B cell (primary cell): Measurements from ENCODE around the gene WDR62. TPM values are rescaled to one million over a fixed set of nuclear protein-coding genes. Genes with fewer than 3 reads are reported as not detected.
"Not testable (repeated sequence)": the region's sequence is repeated elsewhere in the genome, so short reads cannot be mapped to it uniquely, and the experiment has no call there.

Experiments
- ATAC-seq: fragments of 200-7000 bp; cut with Tn5 transposase; one replicate; pipeline ENCODE4 v1.10.0; 2021; ENCODE audit warnings: low read depth, mild to moderate bottlenecking, moderate number of reproducible peaks, moderate library complexity
- CTCF ChIA-PET: fragments of 350-600 bp; sonication (Branson Sonifier 250); formaldehyde crosslinking; loops from one replicate; lab custom pipeline; 2021; ENCODE audit warnings: antibody characterized with exemption, inconsistent platforms; lab: Charles Lee
- POLR2A ChIA-PET: fragments of 350-600 bp; sonication (Branson Sonifier 250); formaldehyde crosslinking; loops from one replicate; lab custom pipeline; 2021; ENCODE audit warnings: antibody characterized with exemption; lab: Charles Lee
- DNase-seq: peaks from one replicate; pipeline ENCODE4 v3.0.0; 2013
- H2AFZ ChIP-seq: 2 replicates; pipeline ENCODE4 v1.6.1; 2012; ENCODE audit warnings: mild to moderate bottlenecking, low read depth, low read length; ENCODE audit not compliant: insufficient read depth, poor library complexity, severe bottlenecking
- H3K27ac ChIP-seq, 2 donors: 1 replicate in 1 of 2; 2 replicates in 1 of 2; pipeline ENCODE4 v1.5.1; 2012 to 2013; ENCODE audit warnings: low read length in 2 of 2, mild to moderate bottlenecking in 2 of 2, moderate library complexity in 1 of 2
- H3K27me3 ChIP-seq, 4 experiments: fragments of 200-600 bp in 1 of 4; sonication (generic) in 1 of 4; replicated peaks in 1 of 4; 1 replicate in 2 of 4; 2 replicates in 2 of 4; pipeline versions ENCODE4 v1.6.1 to v1.7.0; 2013 to 2016; ENCODE audit warnings: low read length in 3 of 4, mild to moderate bottlenecking in 2 of 4, mixed read lengths in 1 of 4, moderate library complexity in 1 of 4; ENCODE audit not compliant: insufficient read depth in 4 of 4, control insufficient read depth in 3 of 4; ENCODE audit errors: control extremely low read depth in 1 of 4
- H3K36me3 ChIP-seq, 2 experiments: replicated peaks in 1 of 2; 1 replicate in 1 of 2; 2 replicates in 1 of 2; pipeline versions ENCODE4 v1.6.1 to v1.7.1; 2013; ENCODE audit warnings: low read length in 1 of 2; ENCODE audit not compliant: insufficient read depth in 2 of 2, control insufficient read depth in 1 of 2; ENCODE audit errors: control extremely low read depth in 1 of 2, extremely low read depth in 1 of 2
- H3K4me1 ChIP-seq, 2 donors: fragments of 200-600 bp in 1 of 2; sonication (generic) in 1 of 2; 1 replicate in 1 of 2; 2 replicates in 1 of 2; pipeline versions ENCODE4 v1.5.1 to v1.6.1; 2013 to 2017; ENCODE audit warnings: low read length in 2 of 2; ENCODE audit not compliant: control insufficient read depth in 2 of 2, insufficient read depth in 2 of 2
- H3K4me2 ChIP-seq: replicated peaks from 2 replicates; pipeline ENCODE3; 2012; ENCODE audit warnings: mild to moderate bottlenecking, low read depth, low read length; ENCODE audit not compliant: poor library complexity, severe bottlenecking
- H3K4me3 ChIP-seq, 5 experiments: fragments of 200-600 bp in 1 of 5; sonication (generic) in 1 of 5; 1 replicate in 3 of 5; 2 replicates in 2 of 5; pipeline versions ENCODE4 v1.5.1 to v1.7.0; 2011 to 2016; ENCODE audit warnings: low read length in 4 of 5, mild to moderate bottlenecking in 4 of 5, low read depth in 2 of 5, control low read depth in 1 of 5, moderate library complexity in 1 of 5; ENCODE audit not compliant: insufficient read depth in 1 of 5; ENCODE audit errors: control extremely low read depth in 1 of 5, extremely low read depth in 1 of 5
- H3K79me2 ChIP-seq: fragments of 200-600 bp; sonication (generic); one replicate; pipeline ENCODE4 v1.6.0; 2016; ENCODE audit warnings: low read length; ENCODE audit not compliant: control insufficient read depth, insufficient read depth
- H3K9ac ChIP-seq: fragments of 200-600 bp; sonication (generic); 2 replicates; pipeline ENCODE4 v1.6.1; 2017; ENCODE audit warnings: mild to moderate bottlenecking, low read length, moderate library complexity
- H3K9me3 ChIP-seq, 3 donors: one replicate each; pipeline versions ENCODE4 v1.6.1 to v1.7.1; 2013; ENCODE audit warnings: low read length in 2 of 3; ENCODE audit not compliant: control insufficient read depth in 2 of 3, insufficient read depth in 1 of 3; ENCODE audit errors: control extremely low read depth in 1 of 3
- H4K20me1 ChIP-seq: 2 replicates; pipeline ENCODE4 v1.6.0; 2012; ENCODE audit warnings: mild to moderate bottlenecking, low read length; ENCODE audit not compliant: insufficient read depth, control insufficient read depth, poor library complexity, severe bottlenecking
- H3K27ac Mint-ChIP-seq: one replicate; pipeline ENCODE4 v1.8.0; 2021; ENCODE audit warnings: mixed read lengths
- H3K27me3 Mint-ChIP-seq: one replicate; pipeline ENCODE4 v1.8.0; 2021; ENCODE audit warnings: mixed read lengths
- H3K4me1 Mint-ChIP-seq: one replicate; pipeline ENCODE4 v1.8.0; 2021; ENCODE audit warnings: mixed read lengths
- H3K4me3 Mint-ChIP-seq: one replicate; pipeline ENCODE4 v1.8.0; 2021; ENCODE audit warnings: mixed read lengths
- H3K9me3 Mint-ChIP-seq: one replicate; pipeline ENCODE4 v1.8.0; 2022; ENCODE audit warnings: mixed read lengths; ENCODE audit not compliant: insufficient read depth
- CTCF ChIP-seq: fragments of 200-600 bp; IDR thresholded peaks from one replicate; pipeline ENCODE4 v1.8.0; 2022; ENCODE audit warnings: antibody characterized with exemption, mild to moderate bottlenecking
- EZH2 ChIP-seq: IDR thresholded peaks from 2 replicates; pipeline ENCODE4 v1.6.1; 2012; ENCODE audit warnings: borderline replicate concordance, low read depth, mild to moderate bottlenecking, moderate library complexity, low read length; ENCODE audit not compliant: insufficient read depth, poor library complexity, severe bottlenecking
- WGBS: methylation state at CpG from one replicate; pipeline ENCODE4 v1.1.5; 2013; ENCODE audit warnings: missing lambda C conversion rate; ENCODE audit not compliant: insufficient coverage; 5-methylcytosine and 5-hydroxymethylcytosine counted together
- intact Hi-C: fragments of 100-400 bp; cut with micrococcal nuclease; formaldehyde crosslinking; loops from one replicate; pipeline ENCODE4 v1.10.0; 2022
- polyA plus RNA-seq: library from polyadenylated mRNA; depleted of rRNA; stranded (reverse); fragments of >200 nt; gene quantifications from 2 replicates; pipeline ENCODE4 v1.2.3, GENCODE V29; 2012
- total RNA-seq, 2 donors: library from RNA; stranded (reverse); fragments of 120-200 nt in 1 of 2; gene quantifications; 1 replicate in 1 of 2; 2 replicates in 1 of 2; pipeline versions ENCODE4 v1.2.3 to v1.2.4, GENCODE V29; 2013 to 2022

The WDR62 gene
- total and polyA plus RNA-seq, 2 donors (not counting 1 experiment from before 2014, with no cell fraction given), result 1.8 to 1.9 TPM

- ChIA-PET CTCF (interaction anchor here (0.7 to 8.2 kb wide), 23 partner anchors 10 to 434 kb away, joined by 3 to 146 read pairs (median 5); partner anchors contain the start of genes CAPNS1, COX7A1, POLR2I and TBCB), POLR2A (interaction anchor here (0.8 to 3.3 kb wide), 5 partner anchors 11 to 559 kb away, joined by 3 to 33 read pairs (median 5); partner anchors contain the start of genes CAPNS1, POLR2I, ZNF146 and ZNF565)
- Histone ChIP-seq H3K4me3 (peak overlapping the region; percentile 65 to 84 (median 76)), H4K20me1 (no peaks in the 10 kb centered on the region), H3K4me2 (peak overlapping the region; percentile 78), H3K9me3 (peaks cover 0 to 14% (median 0%) of the 10 kb centered on the region in 3 donors), H3K79me2 (no peaks in the 10 kb centered on the region), H3K9ac (peak overlapping the region; percentile 72), H3K27me3 (no peaks in the 10 kb centered on the region), H3K4me1 (peaks cover 9 to 32% of the 10 kb centered on the region in 2 donors), H3K27ac (peak overlapping the region; percentile 59 to 70), H3K36me3 (peaks cover 0 to 19% of the 10 kb centered on the region in 2 experiments), H2AFZ (peak overlapping the region; percentile 93)
- TF ChIP-seq EZH2, result no peak
- TF ChIP-seq CTCF, result no peak
- peak; percentile 14 for ATAC-seq
- Mint-ChIP-seq H3K27ac (peak overlapping the region; percentile 96), H3K27me3 (no peaks in the 10 kb centered on the region), H3K9me3 (no peaks in the 10 kb centered on the region), H3K4me1 (peaks cover 15% of the 10 kb centered on the region), H3K4me3 (peak overlapping the region; percentile 98)
- WGBS, result no CpG with 5 or more reads among the region's 10 CpGs
- intact Hi-C loops, result loop anchor here (1.0 to 2.0 kb wide), 2 partner anchors 11 to 74 kb away; partner anchors contain the start of genes THAP8 and WDR62
- no peak for DNase-seq
Observed at GRCh38 chr19:36128392-36128736, 73.7 kb downstream of the WDR62 start.

- not testable (repeated sequence) for ATAC-seq, H3K27me3 ChIP-seq
Observed at GRCh38 chr19:36131221-36131620, 76.5 kb downstream of the WDR62 start.

GRCh38 chr19:36134867-36135266 is 80.2 kb downstream of the WDR62 start:
- H3K9ac ChIP-seq, H4K20me1 ChIP-seq, H3K4me2 ChIP-seq, DNase-seq, H3K27ac ChIP-seq, H3K79me2 ChIP-seq, H3K9me3 ChIP-seq, H3K9me3 Mint-ChIP-seq, H3K27ac Mint-ChIP-seq, ATAC-seq, H3K27me3 Mint-ChIP-seq, H3K27me3 ChIP-seq, intact Hi-C loops, H3K4me3 Mint-ChIP-seq, H3K36me3 ChIP-seq, H2AFZ ChIP-seq, H3K4me1 Mint-ChIP-seq, CTCF ChIA-PET, POLR2A ChIA-PET, H3K4me3 ChIP-seq: not testable (repeated sequence)
- peaks cover 0 to 18% of the 10 kb centered on the region in 2 donors for H3K4me1 ChIP-seq
- WGBS, result 100% methylated on average over 2 of the region's 4 CpGs

More at GRCh38 chr19:36131221-36131620, 76.5 kb downstream of the WDR62 start:
- H4K20me1 ChIP-seq, intact Hi-C loops, DNase-seq, H3K27ac ChIP-seq, H3K4me2 ChIP-seq, H3K9me3 Mint-ChIP-seq, H3K27me3 Mint-ChIP-seq, H3K4me3 ChIP-seq, POLR2A ChIA-PET, H3K9ac ChIP-seq, H2AFZ ChIP-seq, H3K27ac Mint-ChIP-seq, H3K79me2 ChIP-seq, H3K4me3 Mint-ChIP-seq, H3K36me3 ChIP-seq: not testable (repeated sequence)
- peaks cover 15% of the 10 kb centered on the region for H3K4me1 Mint-ChIP-seq
- H3K4me1 ChIP-seq, result peaks cover 9 to 32% of the 10 kb centered on the region in 2 donors
- 57% methylated on average over 5 of the region's 6 CpGs for WGBS
- H3K9me3 ChIP-seq, result peaks cover 0 to 14% (median 0%) of the 10 kb centered on the region in 3 donors
- CTCF ChIA-PET, result interaction anchor here (0.7 to 8.2 kb wide), 2 partner anchors 35 to 1177 kb away, joined by 4 to 146 read pairs; no protein-coding TSS in a partner anchor
